H9 (cell line): ENCODE data around the gene BMP2K. TPM values are rescaled to one million over a fixed set of nuclear protein-coding genes. Genes with fewer than 3 reads are reported as not detected.
A peak's percentile ranks its signal among the peaks of the same experiment; 100 is the strongest.

Source experiments
- DNase-seq: peaks from one replicate; pipeline ENCODE4 v3.0.0-alpha.2; 2017
- H2AFZ ChIP-seq: one replicate; pipeline ENCODE4 v1.6.1; 2013; ENCODE audit warnings: mild to moderate bottlenecking, low read length, control low read depth, moderate library complexity
- H2AK5ac ChIP-seq: 2 replicates; pipeline ENCODE4 v1.6.1; 2013; ENCODE audit warnings: low read length, control low read depth, mixed read lengths; ENCODE audit not compliant: insufficient read length
- H2BK120ac ChIP-seq: one replicate; pipeline ENCODE4 v1.6.1; 2013; ENCODE audit warnings: low read depth, mild to moderate bottlenecking, low read length, control low read depth, inconsistent platforms; ENCODE audit not compliant: poor library complexity, severe bottlenecking
- H2BK12ac ChIP-seq: 2 replicates; pipeline ENCODE4 v1.6.1; 2013; ENCODE audit warnings: low read length, control low read depth, mixed read lengths, low read depth; ENCODE audit not compliant: insufficient read length
- H2BK15ac ChIP-seq: 2 replicates; pipeline ENCODE4 v1.6.1; 2013; ENCODE audit warnings: low read depth, low read length, control low read depth
- H2BK20ac ChIP-seq: one replicate; pipeline ENCODE4 v1.6.1; 2013; ENCODE audit warnings: low read depth, mild to moderate bottlenecking, low read length, control low read depth, inconsistent platforms; ENCODE audit not compliant: poor library complexity, severe bottlenecking
- H2BK5ac ChIP-seq: 2 replicates; pipeline ENCODE4 v1.6.1; 2013; ENCODE audit warnings: low read length, control low read depth, mixed read lengths; ENCODE audit not compliant: insufficient read length
- H3K14ac ChIP-seq: 2 replicates; pipeline ENCODE4 v1.6.1; 2013; ENCODE audit warnings: low read length, control low read depth; ENCODE audit not compliant: insufficient read depth
- H3K18ac ChIP-seq: 2 replicates; pipeline ENCODE4 v1.6.1; 2013; ENCODE audit warnings: low read depth, mild to moderate bottlenecking, mixed read lengths, low read length, control low read depth; ENCODE audit not compliant: insufficient read length
- H3K23ac ChIP-seq: 2 replicates; pipeline ENCODE4 v1.6.1; 2013; ENCODE audit warnings: low read length, control low read depth, mixed read lengths, low read depth; ENCODE audit not compliant: insufficient read length
- H3K23me2 ChIP-seq: 2 replicates; pipeline ENCODE4 v1.6.1; 2013; ENCODE audit warnings: low read depth, mild to moderate bottlenecking, mixed read lengths, low read length, control low read depth; ENCODE audit not compliant: insufficient read length, poor library complexity, severe bottlenecking
- H3K27ac ChIP-seq: 2 replicates; pipeline ENCODE4 v1.5.1; 2013; ENCODE audit warnings: low read length, control low read depth, mixed read lengths, low read depth; ENCODE audit not compliant: insufficient read length
- H3K27me3 ChIP-seq: 2 replicates; pipeline ENCODE4 v1.6.1; 2013; ENCODE audit warnings: low read length, control low read depth, inconsistent platforms; ENCODE audit not compliant: insufficient read depth
- H3K4ac ChIP-seq: 2 replicates; pipeline ENCODE4 v1.6.1; 2013; ENCODE audit warnings: low read depth, mild to moderate bottlenecking, control low read depth, inconsistent platforms, low read length, moderate library complexity
- H3K4me1 ChIP-seq: 2 replicates; pipeline ENCODE4 v1.6.1; 2013; ENCODE audit warnings: low read length, control low read depth, inconsistent platforms; ENCODE audit not compliant: insufficient read depth
- H3K4me2 ChIP-seq: 2 replicates; pipeline ENCODE4 v1.6.1; 2013; ENCODE audit warnings: low read length, control low read depth, mixed read lengths; ENCODE audit not compliant: insufficient read length, insufficient read depth
- H3K56ac ChIP-seq: 2 replicates; pipeline ENCODE4 v1.6.1; 2013; ENCODE audit warnings: low read depth, mild to moderate bottlenecking, mixed read lengths, low read length, control low read depth; ENCODE audit not compliant: insufficient read length
- H3K79me1 ChIP-seq: 2 replicates; pipeline ENCODE4 v1.6.1; 2013; ENCODE audit warnings: low read depth, mild to moderate bottlenecking, moderate library complexity, low read length, control low read depth, inconsistent platforms; ENCODE audit not compliant: insufficient read depth, poor library complexity, severe bottlenecking
- H3K79me2 ChIP-seq: 2 replicates; pipeline ENCODE4 v1.6.1; 2013; ENCODE audit warnings: low read length, control low read depth, inconsistent platforms; ENCODE audit not compliant: insufficient read depth
- H3K9ac ChIP-seq: 2 replicates; pipeline ENCODE4 v1.6.1; 2013; ENCODE audit warnings: low read length, control low read depth, mixed read lengths; ENCODE audit not compliant: insufficient read length; ENCODE audit errors: extremely low read depth
- H3K9me3 ChIP-seq: one replicate; pipeline ENCODE4 v1.6.1; 2013; ENCODE audit warnings: low read depth, low read length, inconsistent platforms; ENCODE audit not compliant: control insufficient read depth
- H3T11ph ChIP-seq: one replicate; pipeline ENCODE4 v1.6.1; 2013; ENCODE audit warnings: mild to moderate bottlenecking, low read length, control low read depth, inconsistent platforms
- H4K20me1 ChIP-seq: one replicate; pipeline ENCODE4 v1.6.1; 2013; ENCODE audit not compliant: control insufficient read depth, insufficient read length, insufficient read depth
- H4K5ac ChIP-seq: 2 replicates; pipeline ENCODE4 v1.6.1; 2013; ENCODE audit warnings: low read depth, mild to moderate bottlenecking, mixed read lengths, low read length, control low read depth; ENCODE audit not compliant: insufficient read length
- H4K8ac ChIP-seq: replicated peaks from 2 replicates; pipeline ENCODE4 v1.6.1; 2013; ENCODE audit warnings: low read length, control low read depth, mixed read lengths, low read depth; ENCODE audit not compliant: insufficient read length
- H4K91ac ChIP-seq: 2 replicates; pipeline ENCODE4 v1.6.1; 2013; ENCODE audit warnings: low read depth, mild to moderate bottlenecking, moderate library complexity, mixed read lengths, low read length, control low read depth; ENCODE audit not compliant: insufficient read length
- H3K27ac Mint-ChIP-seq, 3 experiments: 2 replicates in 2 of 3; 3 replicates in 1 of 3; pipeline ENCODE4 v1.8.0; 2020 to 2021; ENCODE audit warnings: mixed read lengths in 3 of 3, mild to moderate bottlenecking in 1 of 3, moderate library complexity in 1 of 3
- H3K27me3 Mint-ChIP-seq: 2 replicates; pipeline ENCODE4 v1.8.0; 2021; ENCODE audit warnings: low read depth, mild to moderate bottlenecking, moderate library complexity, mixed read lengths
- H3K36me3 Mint-ChIP-seq, 3 experiments: 2 replicates in 2 of 3; 3 replicates in 1 of 3; pipeline ENCODE4 v1.8.0; 2020 to 2021; ENCODE audit warnings: low read depth in 3 of 3, mixed read lengths in 3 of 3; ENCODE audit not compliant: insufficient read depth in 1 of 3
- H3K4me1 Mint-ChIP-seq, 2 experiments: 2 replicates each; pipeline ENCODE4 v1.8.0; 2020; ENCODE audit warnings: mixed read lengths in 2 of 2
- H3K4me3 Mint-ChIP-seq, 2 experiments: 2 replicates in 1 of 2; 3 replicates in 1 of 2; pipeline ENCODE4 v1.8.0; 2020 to 2021; ENCODE audit warnings: mild to moderate bottlenecking in 2 of 2, mixed read lengths in 2 of 2, moderate library complexity in 1 of 2
- H3K9me3 Mint-ChIP-seq, 2 experiments: 2 replicates in 1 of 2; 3 replicates in 1 of 2; pipeline ENCODE4 v1.8.0; 2020; ENCODE audit warnings: mild to moderate bottlenecking in 2 of 2, mixed read lengths in 2 of 2, moderate library complexity in 1 of 2
- CTCF ChIP-seq: fragments of 200-600 bp; sonication (generic); conservative IDR thresholded peaks from 3 replicates; pipeline ENCODE4 v1.8.0; 2021; ENCODE audit warnings: antibody characterized with exemption, mild to moderate bottlenecking
- WGBS: extraction: QIAGEN DNeasy Blood & Tissue Kit; methylation state at CpG from one replicate; pipeline ENCODE4 v1.1.7; 2013; ENCODE audit warnings: missing lambda C conversion rate, low lambda C conversion rate, mixed read lengths; ENCODE audit not compliant: insufficient read length; ENCODE audit errors: extremely low coverage; 5-methylcytosine and 5-hydroxymethylcytosine counted together
- total RNA-seq: library from RNA; stranded (reverse); gene quantifications from 2 replicates; pipeline ENCODE4 v1.2.1, GENCODE V29; 2021

The BMP2K gene
- total RNA-seq, 1 experiment from 2014 or later: 26.4 TPM

DNA sequence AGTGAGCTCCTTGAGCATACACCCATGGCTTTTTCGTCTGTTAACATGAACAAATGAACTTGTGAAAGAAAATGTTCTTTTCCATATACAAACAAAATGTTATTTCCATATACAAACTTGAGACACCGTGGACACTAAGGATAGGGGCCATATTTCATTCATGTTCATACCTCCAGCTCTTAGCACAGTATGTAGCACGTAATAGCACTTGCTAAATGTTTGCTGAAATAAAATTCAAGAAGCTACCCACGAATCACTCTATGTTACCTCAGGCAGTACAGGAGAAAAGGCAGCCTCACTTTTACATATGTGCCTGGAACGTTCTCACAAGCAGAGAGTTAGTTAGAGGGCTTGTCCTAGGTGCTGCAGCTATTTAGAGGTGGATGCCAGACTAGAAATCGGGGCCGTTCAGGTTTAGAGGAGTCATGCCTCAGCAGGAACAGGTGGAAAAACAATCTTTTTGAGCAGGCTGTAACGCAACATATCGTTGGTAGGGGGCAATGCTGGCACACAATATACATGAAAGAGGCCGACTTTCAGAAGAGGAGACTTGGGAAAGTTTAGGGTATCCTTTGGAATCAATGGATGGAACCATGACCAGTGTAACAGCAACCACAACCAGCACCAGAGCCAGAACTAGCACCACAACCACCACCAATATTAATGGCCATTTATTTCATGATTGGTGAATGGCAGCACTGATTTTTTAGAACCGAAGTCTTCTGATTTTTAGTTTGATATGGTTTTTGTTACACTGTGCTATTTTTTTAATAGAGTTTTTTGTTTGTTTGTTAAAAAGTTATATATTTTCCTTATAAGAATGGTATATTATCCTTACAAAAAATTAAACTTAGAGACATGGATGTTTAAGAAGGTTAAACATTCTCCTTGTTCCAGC, 177.9 kb downstream of the BMP2K start:
- WGBS: no CpG with 5 or more reads among the region's 11 CpGs
- H3K4me2 ChIP-seq: no peak overlapping the region
- H3K23ac ChIP-seq: no peak overlapping the region
- H2AK5ac ChIP-seq: no peak overlapping the region
- no peak overlapping the region for H3K9ac ChIP-seq
- Mint-ChIP-seq H3K4me1 (no peaks in the 10 kb centered on the region), H3K36me3 (no peaks in the 10 kb centered on the region), H3K4me3 (no peak overlapping the region), H3K9me3 (no peaks in the 10 kb centered on the region), H3K27ac (no peak overlapping the region), H3K27me3 (peaks cover under 1% of the 10 kb centered on the region; the same call in 1 of the 2 replicates)
- H2AFZ ChIP-seq: no peak overlapping the region
- no peaks in the 10 kb centered on the region for H3K9me3 ChIP-seq
- H3K14ac ChIP-seq: no peak overlapping the region
- H4K5ac ChIP-seq: no peak overlapping the region
- H3K23me2 ChIP-seq: no peaks in the 10 kb centered on the region
- no peaks in the 10 kb centered on the region for H3K79me1 ChIP-seq
- H4K91ac ChIP-seq: no peak overlapping the region
- H2BK120ac ChIP-seq: no peak overlapping the region
- H4K8ac ChIP-seq: no peak overlapping the region
- H3K4me1 ChIP-seq: no peaks in the 10 kb centered on the region
- H2BK15ac ChIP-seq: no peak overlapping the region
- no peaks in the 10 kb centered on the region for H3K27me3 ChIP-seq
- peak; percentile 67 for TF ChIP-seq CTCF
- H4K20me1 ChIP-seq: no peaks in the 10 kb centered on the region
- H3K18ac ChIP-seq: no peak overlapping the region
- H3K4ac ChIP-seq: no peak overlapping the region
- peak; percentile 56 for DNase-seq
- no peak overlapping the region for H3T11ph ChIP-seq
- no peak overlapping the region for H2BK12ac ChIP-seq
- no peak overlapping the region for H2BK20ac ChIP-seq
- H2BK5ac ChIP-seq: no peak overlapping the region
- no peak overlapping the region for H3K27ac ChIP-seq
- no peaks in the 10 kb centered on the region for H3K79me2 ChIP-seq
- H3K56ac ChIP-seq: no peak overlapping the region
